HEK293 (cell line): ENCODE data around the gene NHSL2.
A peak's percentile ranks its signal among the peaks of the same experiment; 100 is the strongest.

Experiments
- GFI1B ChIP-seq: fragments of 450-650 bp; formaldehyde crosslinking; IDR thresholded peaks from 2 replicates; pipeline ENCODE4 v1.5.1; 2016; ENCODE audit warnings: missing biosample characterization, missing genetic modification characterization
- GLI2 ChIP-seq: fragments of 450-650 bp; formaldehyde crosslinking; IDR thresholded peaks from 2 replicates; pipeline ENCODE4; 2017; ENCODE audit warnings: missing biosample characterization, missing genetic modification characterization, low read depth, borderline replicate concordance
- GLIS2 ChIP-seq: fragments of 450-650 bp; formaldehyde crosslinking; IDR thresholded peaks from 2 replicates; pipeline ENCODE4 v1.5.1; 2016; ENCODE audit warnings: missing biosample characterization, missing genetic modification characterization
- KLF16 ChIP-seq: fragments of 450-650 bp; formaldehyde crosslinking; IDR thresholded peaks from 2 replicates; pipeline ENCODE4 v1.5.1; 2017; ENCODE audit warnings: missing biosample characterization, missing genetic modification characterization
- KLF9 ChIP-seq: fragments of 450-650 bp; formaldehyde crosslinking; IDR thresholded peaks from 2 replicates; pipeline ENCODE4 v1.5.1; 2016; ENCODE audit warnings: missing biosample characterization, missing genetic modification characterization, low read depth
- SP3 ChIP-seq: fragments of 450-650 bp; formaldehyde crosslinking; IDR thresholded peaks from 2 replicates; pipeline ENCODE4 v1.5.1; 2016; ENCODE audit warnings: missing biosample characterization, missing genetic modification characterization
- ZBTB7A ChIP-seq: fragments of 450-650 bp; formaldehyde crosslinking; IDR thresholded peaks from 2 replicates; pipeline ENCODE4 v1.5.1; 2016; ENCODE audit warnings: low read depth, missing biosample characterization, missing genetic modification characterization
- ZBTB8A ChIP-seq: fragments of 450-650 bp; formaldehyde crosslinking; IDR thresholded peaks from 2 replicates; pipeline ENCODE4 v1.5.1; 2016; ENCODE audit warnings: missing biosample characterization, missing genetic modification characterization
- ZFP3 ChIP-seq: fragments of 450-650 bp; formaldehyde crosslinking; IDR thresholded peaks from 2 replicates; pipeline ENCODE4 v1.5.1; 2016; ENCODE audit warnings: low read depth, missing biosample characterization, missing genetic modification characterization
- ZFP37 ChIP-seq: fragments of 450-650 bp; formaldehyde crosslinking; IDR thresholded peaks from 2 replicates; pipeline ENCODE4 v1.5.1; 2016; ENCODE audit warnings: missing biosample characterization, missing genetic modification characterization
- ZFP69B ChIP-seq: fragments of 450-650 bp; formaldehyde crosslinking; IDR thresholded peaks from 2 replicates; pipeline ENCODE4 v1.5.1; 2016; ENCODE audit warnings: missing biosample characterization, missing genetic modification characterization
- ZNF26 ChIP-seq: fragments of 450-650 bp; formaldehyde crosslinking; IDR thresholded peaks from 2 replicates; pipeline ENCODE4 v1.5.1; 2016; ENCODE audit warnings: missing biosample characterization, missing genetic modification characterization
- ZNF354C ChIP-seq: fragments of 450-650 bp; formaldehyde crosslinking; IDR thresholded peaks from 2 replicates; pipeline ENCODE4 v1.5.1; 2016; ENCODE audit warnings: missing biosample characterization, missing genetic modification characterization, low read depth, borderline replicate concordance
- ZNF394 ChIP-seq: fragments of 450-650 bp; formaldehyde crosslinking; IDR thresholded peaks from 2 replicates; pipeline ENCODE4 v1.5.1; 2016; ENCODE audit warnings: missing biosample characterization, missing genetic modification characterization, mild to moderate bottlenecking, moderate library complexity, borderline replicate concordance
- ZNF426 ChIP-seq: fragments of 450-650 bp; formaldehyde crosslinking; IDR thresholded peaks from 2 replicates; pipeline ENCODE4 v1.5.1; 2017; ENCODE audit warnings: missing biosample characterization, missing genetic modification characterization, mild to moderate bottlenecking, inconsistent platforms, moderate library complexity
- ZNF449 ChIP-seq: fragments of 450-650 bp; formaldehyde crosslinking; IDR thresholded peaks from 2 replicates; pipeline ENCODE4 v1.5.1; 2017; ENCODE audit warnings: missing biosample characterization, mild to moderate bottlenecking, missing genetic modification characterization, moderate library complexity
- ZNF514 ChIP-seq: fragments of 450-650 bp; formaldehyde crosslinking; IDR thresholded peaks from 2 replicates; pipeline ENCODE4 v1.5.1; 2016; ENCODE audit warnings: missing biosample characterization, missing genetic modification characterization
- ZNF600 ChIP-seq: fragments of 450-650 bp; formaldehyde crosslinking; IDR thresholded peaks from 2 replicates; pipeline ENCODE4 v1.5.1; 2016; ENCODE audit warnings: missing biosample characterization, missing genetic modification characterization
- ZNF621 ChIP-seq: fragments of 450-650 bp; formaldehyde crosslinking; IDR thresholded peaks from 2 replicates; pipeline ENCODE4 v1.5.1; 2017; ENCODE audit warnings: missing biosample characterization, missing genetic modification characterization
- ZNF670 ChIP-seq: fragments of 450-650 bp; formaldehyde crosslinking; IDR thresholded peaks from 2 replicates; pipeline ENCODE4 v1.5.1; 2016; ENCODE audit warnings: missing biosample characterization, missing genetic modification characterization, low read depth
- ZNF747 ChIP-seq: fragments of 450-650 bp; formaldehyde crosslinking; IDR thresholded peaks from 2 replicates; pipeline ENCODE4 v1.5.1; 2016; ENCODE audit warnings: missing biosample characterization, missing genetic modification characterization
- ZSCAN4 ChIP-seq: fragments of 450-650 bp; formaldehyde crosslinking; IDR thresholded peaks from 2 replicates; pipeline ENCODE4 v1.5.1; 2017; ENCODE audit warnings: missing biosample characterization, missing genetic modification characterization
- TF ChIP-seq, protein P1 (sequence below): sonication (generic); formaldehyde crosslinking; IDR thresholded peaks from 2 replicates; pipeline ENCODE4 v1.8.1; 2022; ENCODE audit warnings: mild to moderate bottlenecking, moderate library complexity, missing genetic modification reagents
- TF ChIP-seq, protein P2 (sequence below): fragments of 450-650 bp; formaldehyde crosslinking; conservative IDR thresholded peaks from 2 replicates; pipeline ENCODE4 v1.5.1; 2016; ENCODE audit warnings: low read depth, missing biosample characterization, missing genetic modification characterization
- TF ChIP-seq, protein P3 (sequence below): fragments of 450-650 bp; formaldehyde crosslinking; conservative IDR thresholded peaks from 2 replicates; pipeline ENCODE4 v1.5.1; 2016; ENCODE audit warnings: low read depth, missing biosample characterization, missing genetic modification characterization

Gene NHSL2

GRCh38 chrX:72117636-72118210, 207.1 kb downstream of the NHSL2 start (continued):
- TF ChIP-seq, protein P1, sequence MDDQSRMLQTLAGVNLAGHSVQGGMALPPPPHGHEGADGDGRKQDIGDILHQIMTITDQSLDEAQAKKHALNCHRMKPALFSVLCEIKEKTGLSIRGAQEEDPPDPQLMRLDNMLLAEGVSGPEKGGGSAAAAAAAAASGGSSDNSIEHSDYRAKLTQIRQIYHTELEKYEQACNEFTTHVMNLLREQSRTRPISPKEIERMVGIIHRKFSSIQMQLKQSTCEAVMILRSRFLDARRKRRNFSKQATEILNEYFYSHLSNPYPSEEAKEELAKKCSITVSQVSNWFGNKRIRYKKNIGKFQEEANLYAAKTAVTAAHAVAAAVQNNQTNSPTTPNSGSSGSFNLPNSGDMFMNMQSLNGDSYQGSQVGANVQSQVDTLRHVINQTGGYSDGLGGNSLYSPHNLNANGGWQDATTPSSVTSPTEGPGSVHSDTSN (CRISPR knock-in tag): no peak
- no peak for TF ChIP-seq ZNF747
- TF ChIP-seq GLI2 (tag by site-specific recombination): peak; percentile 75; the same call in 1 of the 2 replicates
- peak; percentile 95; the same call in 1 of the 2 replicates for TF ChIP-seq ZNF394
- peak; percentile 95 for TF ChIP-seq ZNF426 (tag by site-specific recombination)
- no peak for TF ChIP-seq ZNF621 (tag by site-specific recombination)
- TF ChIP-seq ZBTB7A (tag by site-specific recombination): no peak
- no peak for TF ChIP-seq KLF16 (tag by site-specific recombination)
- TF ChIP-seq ZFP3: no peak
- TF ChIP-seq SP3: 0 out of 2 replicates have a peak, but pooled peaks have one; percentile 16
- TF ChIP-seq ZNF354C (tag by site-specific recombination): 0 out of 2 replicates have a peak, but pooled peaks have one; percentile 76
- TF ChIP-seq KLF9 (tag by site-specific recombination): no peak
- TF ChIP-seq GFI1B (tag by site-specific recombination): peak; percentile 48; the same call in 1 of the 2 replicates
- TF ChIP-seq ZBTB8A (tag by site-specific recombination): peak; percentile 59
- TF ChIP-seq ZFP69B (tag by site-specific recombination): no peak
- no peak for TF ChIP-seq ZNF670
- TF ChIP-seq, protein P2, sequence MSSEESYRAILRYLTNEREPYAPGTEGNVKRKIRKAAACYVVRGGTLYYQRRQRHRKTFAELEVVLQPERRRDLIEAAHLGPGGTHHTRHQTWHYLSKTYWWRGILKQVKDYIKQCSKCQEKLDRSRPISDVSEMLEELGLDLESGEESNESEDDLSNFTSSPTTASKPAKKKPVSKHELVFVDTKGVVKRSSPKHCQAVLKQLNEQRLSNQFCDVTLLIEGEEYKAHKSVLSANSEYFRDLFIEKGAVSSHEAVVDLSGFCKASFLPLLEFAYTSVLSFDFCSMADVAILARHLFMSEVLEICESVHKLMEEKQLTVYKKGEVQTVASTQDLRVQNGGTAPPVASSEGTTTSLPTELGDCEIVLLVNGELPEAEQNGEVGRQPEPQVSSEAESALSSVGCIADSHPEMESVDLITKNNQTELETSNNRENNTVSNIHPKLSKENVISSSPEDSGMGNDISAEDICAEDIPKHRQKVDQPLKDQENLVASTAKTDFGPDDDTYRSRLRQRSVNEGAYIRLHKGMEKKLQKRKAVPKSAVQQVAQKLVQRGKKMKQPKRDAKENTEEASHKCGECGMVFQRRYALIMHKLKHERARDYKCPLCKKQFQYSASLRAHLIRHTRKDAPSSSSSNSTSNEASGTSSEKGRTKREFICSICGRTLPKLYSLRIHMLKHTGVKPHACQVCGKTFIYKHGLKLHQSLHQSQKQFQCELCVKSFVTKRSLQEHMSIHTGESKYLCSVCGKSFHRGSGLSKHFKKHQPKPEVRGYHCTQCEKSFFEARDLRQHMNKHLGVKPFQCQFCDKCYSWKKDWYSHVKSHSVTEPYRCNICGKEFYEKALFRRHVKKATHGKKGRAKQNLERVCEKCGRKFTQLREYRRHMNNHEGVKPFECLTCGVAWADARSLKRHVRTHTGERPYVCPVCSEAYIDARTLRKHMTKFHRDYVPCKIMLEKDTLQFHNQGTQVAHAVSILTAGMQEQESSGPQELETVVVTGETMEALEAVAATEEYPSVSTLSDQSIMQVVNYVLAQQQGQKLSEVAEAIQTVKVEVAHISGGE (tag by site-specific recombination): peak; percentile 80
- TF ChIP-seq ZSCAN4 (tag by site-specific recombination): no peak
- TF ChIP-seq ZNF449 (tag by site-specific recombination): no peak
- TF ChIP-seq GLIS2 (tag by site-specific recombination): no peak
- TF ChIP-seq ZNF600 (tag by site-specific recombination): no peak
- TF ChIP-seq ZFP37 (tag by site-specific recombination): peak; percentile 66; the same call in 1 of the 2 replicates
- TF ChIP-seq, protein P3, sequence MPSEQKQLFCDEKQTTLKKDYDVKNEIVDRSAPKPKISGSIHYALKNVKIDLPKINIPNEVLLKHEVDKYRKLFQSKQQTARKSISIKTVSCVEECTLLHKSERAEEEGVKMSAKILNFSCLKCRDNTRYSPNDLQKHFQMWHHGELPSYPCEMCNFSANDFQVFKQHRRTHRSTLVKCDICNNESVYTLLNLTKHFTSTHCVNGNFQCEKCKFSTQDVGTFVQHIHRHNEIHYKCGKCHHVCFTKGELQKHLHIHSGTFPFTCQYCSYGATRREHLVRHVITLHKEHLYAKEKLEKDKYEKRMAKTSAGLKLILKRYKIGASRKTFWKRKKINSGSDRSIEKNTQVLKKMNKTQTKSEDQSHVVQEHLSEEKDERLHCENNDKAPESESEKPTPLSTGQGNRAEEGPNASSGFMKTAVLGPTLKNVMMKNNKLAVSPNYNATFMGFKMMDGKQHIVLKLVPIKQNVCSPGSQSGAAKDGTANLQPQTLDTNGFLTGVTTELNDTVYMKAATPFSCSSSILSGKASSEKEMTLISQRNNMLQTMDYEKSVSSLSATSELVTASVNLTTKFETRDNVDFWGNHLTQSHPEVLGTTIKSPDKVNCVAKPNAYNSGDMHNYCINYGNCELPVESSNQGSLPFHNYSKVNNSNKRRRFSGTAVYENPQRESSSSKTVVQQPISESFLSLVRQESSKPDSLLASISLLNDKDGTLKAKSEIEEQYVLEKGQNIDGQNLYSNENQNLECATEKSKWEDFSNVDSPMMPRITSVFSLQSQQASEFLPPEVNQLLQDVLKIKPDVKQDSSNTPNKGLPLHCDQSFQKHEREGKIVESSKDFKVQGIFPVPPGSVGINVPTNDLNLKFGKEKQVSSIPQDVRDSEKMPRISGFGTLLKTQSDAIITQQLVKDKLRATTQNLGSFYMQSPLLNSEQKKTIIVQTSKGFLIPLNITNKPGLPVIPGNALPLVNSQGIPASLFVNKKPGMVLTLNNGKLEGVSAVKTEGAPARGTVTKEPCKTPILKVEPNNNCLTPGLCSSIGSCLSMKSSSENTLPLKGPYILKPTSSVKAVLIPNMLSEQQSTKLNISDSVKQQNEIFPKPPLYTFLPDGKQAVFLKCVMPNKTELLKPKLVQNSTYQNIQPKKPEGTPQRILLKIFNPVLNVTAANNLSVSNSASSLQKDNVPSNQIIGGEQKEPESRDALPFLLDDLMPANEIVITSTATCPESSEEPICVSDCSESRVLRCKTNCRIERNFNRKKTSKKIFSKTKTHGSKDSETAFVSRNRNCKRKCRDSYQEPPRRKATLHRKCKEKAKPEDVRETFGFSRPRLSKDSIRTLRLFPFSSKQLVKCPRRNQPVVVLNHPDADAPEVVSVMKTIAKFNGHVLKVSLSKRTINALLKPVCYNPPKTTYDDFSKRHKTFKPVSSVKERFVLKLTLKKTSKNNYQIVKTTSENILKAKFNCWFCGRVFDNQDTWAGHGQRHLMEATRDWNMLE (tag by site-specific recombination): peak; percentile 94
- no peak for TF ChIP-seq ZNF26 (tag by site-specific recombination)
- TF ChIP-seq ZNF514 (tag by site-specific recombination): peak; percentile 70; the same call in 1 of the 2 replicates
